KBM-7 (cell line): ENCODE measurements around the gene ARPP21.

Experiments used
- DNase-seq: peaks from one replicate; pipeline ENCODE4 v3.0.0-alpha.2; 2015
- in situ Hi-C: fragments of 300-500 bp; cut with MboI; formaldehyde crosslinking; loops from 2 replicates; pipeline ENCODE4 v1.14.3; 2020; ENCODE audit warnings: low sequenced_read_pairs, low pct_unique_long_range_greater_than_20kb, mixed read lengths

The ARPP21 gene

DNA sequence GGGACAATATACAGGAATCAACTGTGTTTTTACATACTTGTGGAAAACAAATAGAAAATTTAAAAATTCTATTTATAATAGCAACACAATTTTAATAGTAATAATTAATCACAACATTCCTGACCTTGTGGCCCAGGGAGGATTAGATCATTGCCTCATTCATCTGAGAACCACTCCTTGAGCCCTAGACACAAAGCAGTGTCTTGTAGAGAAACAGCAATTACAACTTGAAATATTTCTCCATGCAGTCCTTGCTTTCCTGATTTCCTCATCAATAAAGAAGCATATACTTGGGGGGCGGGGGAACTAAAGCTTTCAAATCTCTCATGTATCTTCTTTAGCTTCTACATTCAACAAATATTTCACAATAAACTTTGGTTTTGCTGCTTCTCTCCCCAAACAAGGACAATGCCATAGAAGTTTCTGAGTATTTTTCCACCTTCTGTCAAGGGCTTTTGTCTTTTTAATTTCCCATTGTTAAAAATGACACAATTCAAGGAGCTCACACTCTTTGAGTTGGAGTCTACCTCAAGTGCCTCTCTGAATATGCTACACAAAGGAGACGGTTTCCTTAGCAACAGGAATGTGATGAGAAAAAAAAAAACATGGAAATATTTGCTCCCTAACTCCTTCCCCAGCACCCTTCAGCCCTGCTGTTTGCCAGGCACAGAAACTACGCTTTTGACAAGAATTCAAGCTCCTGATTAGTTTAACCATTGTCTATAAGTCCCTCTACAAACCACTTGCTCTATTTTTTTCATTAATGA is 118.8 kb downstream of the ARPP21 start:
- in situ Hi-C loops: no loop called here
- DNase-seq: no peak

DNA sequence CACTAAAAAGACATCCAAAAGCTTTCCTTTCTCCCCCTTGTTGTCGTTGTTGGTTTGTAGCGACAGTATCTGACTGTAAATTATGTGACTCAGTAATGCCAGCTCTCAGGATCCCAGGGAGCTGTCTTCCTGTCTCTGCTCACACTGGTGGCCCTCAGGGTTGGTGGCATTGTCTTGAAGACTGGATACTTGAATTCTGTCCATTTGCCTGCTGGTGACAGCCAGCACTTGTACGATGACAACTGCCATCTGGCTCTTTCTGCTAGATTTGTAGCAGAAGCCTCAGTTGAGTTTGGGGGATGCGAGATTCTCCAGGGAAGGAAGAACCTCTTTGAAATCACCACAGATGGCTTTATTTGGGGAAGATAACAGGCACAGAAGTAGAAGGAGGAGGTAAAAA is 120.8 kb downstream of the ARPP21 start:
- DNase-seq: no peak
- in situ Hi-C loops: no loop called here

DNA sequence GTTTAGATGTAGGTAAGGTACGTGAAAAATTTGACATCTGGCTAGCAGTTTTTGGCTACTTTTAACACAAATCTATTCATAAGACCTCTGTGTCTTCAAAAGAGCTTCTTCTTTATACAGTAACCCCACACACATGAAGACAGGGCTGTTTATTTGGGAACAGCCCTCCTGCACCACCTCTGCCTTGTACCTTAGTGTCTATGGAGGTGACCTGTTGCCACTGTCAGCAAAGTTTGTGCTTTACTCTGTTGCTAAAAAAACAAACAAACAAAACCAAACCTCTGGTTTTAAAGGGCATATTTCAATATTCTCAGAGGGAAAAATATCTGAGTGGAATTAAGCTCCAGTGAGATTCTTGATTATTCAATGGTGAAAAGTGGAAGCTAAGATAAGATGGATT is 122.0 kb downstream of the ARPP21 start:
- in situ Hi-C loops: no loop called here
- DNase-seq: no peak

DNA sequence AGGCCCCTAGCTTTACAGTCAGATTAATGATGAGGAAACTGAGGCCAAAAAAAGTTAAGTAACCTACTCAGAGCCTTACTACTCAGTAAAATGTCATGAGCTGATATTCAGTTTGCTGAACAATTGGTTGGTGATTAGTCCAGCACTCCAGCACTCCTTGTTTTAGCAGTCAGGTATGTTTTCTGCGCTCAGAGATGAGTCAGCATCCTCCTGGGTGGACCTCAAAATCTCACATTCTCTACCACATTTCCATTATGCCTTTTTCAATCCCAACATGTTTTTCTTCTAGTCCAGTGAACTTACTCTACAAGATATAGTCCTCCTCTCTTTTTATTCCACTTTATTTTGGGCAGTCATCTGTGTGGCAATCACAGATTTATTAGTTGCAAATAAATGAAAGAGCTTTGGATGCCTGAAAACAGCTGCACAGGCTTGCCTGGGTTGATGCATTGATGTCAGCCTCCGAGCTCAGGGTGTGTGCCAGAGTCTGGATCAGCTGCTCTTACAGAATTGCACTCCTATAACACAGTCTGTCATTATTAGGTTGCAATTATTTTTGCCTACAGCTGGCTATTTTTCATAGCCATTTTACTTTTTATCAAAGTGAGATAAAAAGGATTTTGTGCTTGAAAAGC is 133.2 kb downstream of the ARPP21 start:
- in situ Hi-C loops: no loop called here
- DNase-seq: no peak

DNA sequence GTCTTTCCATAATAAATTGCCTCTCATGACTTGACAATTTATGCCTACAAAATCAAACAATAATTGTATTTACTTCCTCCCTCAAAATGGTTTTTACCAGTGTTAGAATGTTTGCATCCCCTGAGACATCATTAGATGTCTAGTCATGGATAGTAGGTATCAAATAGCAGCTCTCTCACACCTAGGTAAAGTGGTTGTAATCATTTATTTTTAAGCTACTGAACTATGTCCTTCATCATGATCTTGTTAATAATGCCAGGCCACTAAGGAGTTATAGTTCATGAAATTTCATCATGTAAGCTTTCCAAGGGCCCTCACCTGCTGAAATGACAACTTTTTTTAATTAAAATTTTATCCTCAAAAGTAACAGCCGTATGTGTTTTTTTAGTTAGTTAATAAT is 134.1 kb downstream of the ARPP21 start:
- in situ Hi-C loops: no loop called here
- no peak for DNase-seq

DNA sequence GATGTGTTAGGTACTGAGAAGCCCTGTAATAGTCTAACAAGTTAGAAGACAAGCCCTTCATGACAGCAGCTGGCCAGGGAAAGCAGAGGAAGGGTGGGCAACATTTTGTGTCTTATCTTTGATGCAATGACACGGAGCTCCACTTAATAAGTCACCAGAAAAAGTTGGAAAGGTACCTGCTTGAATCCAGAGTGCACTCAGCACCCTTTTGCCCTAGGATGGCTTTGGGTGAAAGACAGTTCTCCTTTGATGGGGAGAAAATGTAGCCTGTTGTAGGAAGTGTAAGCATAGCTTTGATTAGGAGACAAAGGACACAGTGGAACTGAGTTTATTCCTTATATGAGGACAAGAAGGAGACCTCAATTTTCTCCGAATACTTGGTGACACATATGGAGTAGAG is 137.0 kb downstream of the ARPP21 start:
- in situ Hi-C loops: no loop called here
- DNase-seq: no peak

DNA sequence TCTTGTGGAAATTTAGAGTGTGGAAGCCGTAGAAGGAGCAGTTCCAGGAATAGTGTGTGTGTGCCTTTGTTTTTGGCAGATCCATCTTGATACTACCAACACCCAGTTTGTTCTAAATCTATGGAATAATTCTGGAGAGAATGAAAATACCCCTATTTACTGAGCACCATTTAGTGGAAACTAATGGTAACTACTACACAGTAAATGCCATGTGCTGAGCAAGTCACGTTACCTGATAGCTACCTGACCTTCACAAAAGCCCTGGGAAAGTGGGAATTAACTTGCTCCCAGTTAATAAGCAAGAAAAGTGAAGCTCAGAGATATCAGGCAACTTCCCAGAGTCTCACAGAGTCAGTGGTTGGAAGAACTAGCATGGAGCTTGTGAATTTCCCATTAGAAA is 137.7 kb downstream of the ARPP21 start:
- no peak for DNase-seq
- in situ Hi-C loops: no loop called here

DNA sequence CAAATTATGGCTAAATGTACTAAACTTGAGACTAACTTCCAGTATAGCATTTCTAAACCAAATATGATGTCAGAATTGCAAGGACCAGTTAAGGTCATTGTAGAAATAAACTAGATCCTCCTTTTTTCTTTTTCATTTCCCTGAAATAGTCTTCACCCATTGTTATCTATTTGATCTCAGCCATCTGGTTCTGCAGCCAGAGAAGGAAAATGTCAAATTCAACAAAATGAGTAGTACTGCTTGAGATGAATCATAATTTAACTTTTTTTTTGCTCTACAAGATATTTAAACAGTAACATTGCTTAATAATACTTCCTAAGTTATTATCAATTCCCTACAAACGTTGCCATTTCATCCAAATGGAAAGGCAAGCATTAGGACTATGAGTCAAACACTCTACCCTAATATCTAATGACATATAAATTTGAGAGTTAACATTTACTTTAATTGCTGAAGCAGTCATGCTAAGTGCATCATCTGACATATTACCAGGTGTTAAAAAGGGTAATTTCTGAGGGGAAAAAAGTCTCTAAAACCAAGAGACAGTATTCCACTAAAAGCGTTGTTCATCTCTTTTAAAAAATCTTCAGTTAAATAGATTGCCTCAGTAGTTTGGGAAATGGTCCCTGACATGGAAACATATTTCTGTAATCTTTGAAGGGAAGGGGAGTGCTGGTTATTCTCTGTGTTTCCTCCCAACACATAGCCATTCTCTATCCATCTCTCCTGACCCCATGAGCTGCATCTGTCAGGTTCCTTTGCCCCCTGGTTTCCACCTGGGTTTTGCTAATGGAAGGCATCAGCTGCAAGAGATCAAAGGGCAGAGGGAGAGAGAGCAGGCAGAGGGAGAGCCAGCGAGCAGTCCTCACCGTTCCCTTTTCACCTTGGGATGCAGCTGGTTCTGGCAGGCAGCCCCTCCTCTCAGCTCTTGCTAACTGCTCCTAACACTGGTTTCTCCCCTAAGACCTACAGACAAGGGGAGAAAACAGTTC is 138.5 kb downstream of the ARPP21 start:
- in situ Hi-C loops: no loop called here
- no peak for DNase-seq

DNA sequence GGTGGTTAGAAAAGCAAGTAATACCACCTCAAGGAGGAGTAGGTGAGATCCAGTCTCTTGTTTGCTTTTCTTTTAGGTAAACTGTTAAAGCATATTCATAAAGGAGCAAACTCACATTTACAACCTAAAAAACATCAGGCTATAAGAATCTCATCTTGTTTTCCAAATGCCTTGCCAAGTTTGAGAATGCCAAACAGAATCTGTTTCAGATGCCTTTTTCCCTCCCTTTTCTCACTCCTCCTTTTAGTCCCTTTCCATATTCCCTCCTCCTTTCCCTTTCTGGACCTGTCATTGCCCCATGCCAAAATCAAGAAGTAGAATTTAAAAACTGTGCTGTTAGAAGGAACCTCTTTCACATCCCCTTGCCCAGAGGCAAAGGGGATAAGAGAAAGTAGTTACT is 140.3 kb downstream of the ARPP21 start:
- in situ Hi-C loops: no loop called here
- no peak for DNase-seq

DNA sequence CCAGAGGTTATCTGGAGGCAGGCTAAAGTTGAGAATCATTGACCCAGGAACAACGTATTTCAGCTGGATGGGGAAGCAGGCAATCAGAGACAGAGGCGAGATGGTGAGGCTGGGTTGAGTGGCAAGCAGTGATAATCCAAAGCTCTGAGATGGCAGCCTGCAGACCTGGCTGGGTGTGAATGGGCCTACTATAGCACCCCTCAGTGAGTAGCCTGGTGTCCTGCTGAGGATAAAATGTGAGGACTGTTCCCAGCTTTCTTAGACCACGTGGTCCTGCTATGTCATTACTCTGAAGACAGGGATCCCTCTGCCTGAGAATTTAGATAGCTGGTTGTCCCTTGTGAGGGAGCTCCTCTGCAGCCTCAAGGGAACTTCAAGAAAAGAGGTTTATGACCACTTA is 141.5 kb downstream of the ARPP21 start:
- no peak for DNase-seq
- in situ Hi-C loops: no loop called here

DNA sequence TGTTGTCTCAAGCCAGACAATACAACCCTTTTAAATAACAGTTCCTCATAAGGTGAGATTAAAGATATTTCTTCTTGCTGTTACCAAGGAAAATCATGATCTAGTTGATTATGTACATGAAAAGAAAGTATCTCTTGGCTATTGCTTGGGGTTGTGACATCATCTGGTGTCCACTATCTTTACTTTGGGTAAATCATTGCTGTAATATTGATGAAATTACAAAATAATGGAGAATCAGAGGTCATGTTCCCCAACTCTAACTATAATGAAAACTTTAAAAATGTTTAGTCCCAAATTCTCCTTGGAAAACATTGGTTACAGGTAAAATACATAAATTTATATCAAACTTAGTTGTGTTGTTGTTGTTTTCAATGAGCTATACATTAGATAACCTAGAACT is 142.2 kb downstream of the ARPP21 start:
- in situ Hi-C loops: no loop called here
- no peak for DNase-seq

DNA sequence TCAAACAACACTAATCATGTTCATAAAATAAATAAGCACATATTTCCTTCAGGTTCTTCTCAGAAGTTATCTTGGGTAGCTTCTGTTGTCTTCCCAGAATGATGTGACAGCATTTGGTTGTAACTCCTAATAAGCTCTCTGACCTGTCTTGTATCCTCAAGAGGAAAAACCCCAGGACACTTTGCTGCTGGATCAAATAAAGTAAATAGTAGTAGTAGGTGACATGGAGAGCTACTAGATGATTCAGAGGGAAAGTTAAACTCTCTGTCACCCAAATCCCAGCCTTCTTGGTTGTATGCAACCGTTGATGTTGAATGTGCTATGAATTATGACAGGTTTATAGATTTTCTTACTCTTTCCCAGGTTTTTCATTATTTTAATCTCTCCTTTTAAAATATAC is 143.0 kb downstream of the ARPP21 start:
- in situ Hi-C loops: no loop called here
- no peak for DNase-seq

DNA sequence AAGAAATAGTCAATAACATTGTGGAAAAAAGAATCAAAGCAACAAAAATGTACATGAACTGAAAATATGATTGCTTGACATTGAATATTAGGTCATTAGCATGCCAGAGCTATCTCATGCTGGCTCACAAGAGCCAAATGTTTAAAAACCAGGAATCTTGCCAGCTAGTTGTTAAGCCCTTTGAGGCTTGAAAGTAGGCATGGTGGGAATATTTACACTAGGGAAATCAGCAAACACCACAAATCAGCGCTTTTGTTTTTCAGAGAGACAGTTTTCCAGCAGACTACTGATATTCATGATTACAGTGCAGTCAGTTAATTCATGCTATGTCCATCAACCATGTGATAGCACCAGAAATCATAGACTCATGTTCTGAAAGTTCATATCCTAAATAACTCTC is 144.8 kb downstream of the ARPP21 start:
- in situ Hi-C loops: no loop called here

DNA sequence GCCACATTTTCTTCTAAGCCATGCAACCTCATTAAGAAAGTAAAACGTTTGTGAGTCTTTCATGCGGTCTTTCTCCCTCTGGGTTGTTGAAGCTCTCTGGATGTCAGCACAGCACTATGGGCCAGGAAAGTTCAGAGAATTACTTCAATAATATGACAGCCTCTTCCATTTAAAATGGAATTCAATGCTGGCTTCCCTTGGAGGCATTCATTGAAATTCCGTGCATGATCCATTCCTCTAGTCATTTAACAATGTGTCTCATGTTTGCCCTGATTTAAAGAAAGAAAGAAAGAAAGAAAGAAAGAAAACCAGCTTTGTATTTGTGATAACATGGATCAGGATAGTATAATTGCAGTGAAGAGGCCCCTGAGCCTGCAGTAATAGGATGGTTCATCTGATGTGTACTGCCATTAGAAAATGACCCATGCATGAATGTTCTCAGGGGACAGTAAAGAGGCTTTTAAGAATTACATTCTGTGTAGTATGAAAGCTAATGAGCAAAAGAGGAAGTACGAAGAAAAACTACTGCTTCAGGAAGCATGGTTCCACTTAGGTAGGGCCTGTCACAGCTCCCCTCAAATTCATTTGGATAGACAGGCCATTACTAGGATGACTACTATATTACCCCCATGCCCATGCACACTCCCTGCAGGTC is 146.0 kb downstream of the ARPP21 start:
- in situ Hi-C loops: no loop called here
- peak; percentile 1 for DNase-seq

More for the DNA sequence above, 144.8 kb downstream of the ARPP21 start:
- DNase-seq: no peak

DNA sequence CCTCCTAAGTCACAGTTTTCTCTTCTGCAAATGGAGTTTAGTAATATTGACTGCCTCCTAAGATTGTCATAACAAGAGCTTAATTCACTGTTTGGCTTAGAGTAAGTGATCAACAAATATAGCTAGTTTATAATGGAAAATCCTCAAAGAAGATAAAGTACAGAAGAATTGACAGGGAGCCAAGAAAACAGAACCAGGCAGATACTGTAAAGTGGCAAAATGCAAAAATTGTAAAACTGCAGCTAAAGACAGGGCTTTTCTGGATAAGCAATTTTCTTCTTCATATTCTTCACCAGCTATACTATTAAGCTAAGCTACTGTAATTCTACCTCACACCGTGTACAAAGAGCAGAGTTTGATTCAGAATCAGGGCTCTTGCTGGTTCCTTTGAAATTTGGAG is 148.6 kb downstream of the ARPP21 start:
- in situ Hi-C loops: no loop called here
- DNase-seq: no peak

DNA sequence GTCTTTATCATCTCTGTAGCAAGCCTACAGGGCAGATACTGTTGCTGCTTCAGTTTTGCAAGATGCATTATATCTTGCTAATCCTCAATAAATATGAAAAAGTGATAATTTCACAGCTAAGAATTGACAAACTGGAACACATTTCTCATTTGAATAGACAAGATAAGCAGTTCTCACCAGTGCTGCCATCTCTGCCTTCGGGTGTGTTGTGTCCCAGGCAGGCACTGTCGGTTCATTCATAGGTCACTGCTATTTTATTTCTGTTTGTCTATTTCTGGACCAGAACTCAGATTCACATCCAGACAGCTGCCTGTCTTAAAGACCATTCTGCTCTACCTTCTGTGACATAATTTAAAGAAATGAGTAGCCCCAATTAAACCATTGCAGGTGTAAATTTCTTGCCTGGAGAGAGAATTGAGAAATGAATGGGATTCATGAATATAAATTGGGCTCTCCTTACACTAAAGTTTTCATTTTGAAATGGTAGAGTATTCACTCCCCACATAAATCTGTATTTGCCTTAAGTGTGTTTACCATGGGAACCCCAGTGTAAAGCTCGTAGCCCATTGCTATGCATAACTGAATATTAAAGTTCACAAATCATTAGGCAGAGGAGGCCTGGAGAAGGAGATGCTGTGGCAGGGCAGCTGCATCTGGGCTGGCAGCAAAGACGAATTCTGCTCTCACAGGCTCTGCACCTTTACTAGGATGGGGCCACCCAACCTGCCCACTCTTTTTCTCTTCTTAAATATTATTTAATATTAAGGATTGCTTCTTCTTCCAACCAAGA is 149.9 kb downstream of the ARPP21 start:
- in situ Hi-C loops: no loop called here
- no peak for DNase-seq

DNA sequence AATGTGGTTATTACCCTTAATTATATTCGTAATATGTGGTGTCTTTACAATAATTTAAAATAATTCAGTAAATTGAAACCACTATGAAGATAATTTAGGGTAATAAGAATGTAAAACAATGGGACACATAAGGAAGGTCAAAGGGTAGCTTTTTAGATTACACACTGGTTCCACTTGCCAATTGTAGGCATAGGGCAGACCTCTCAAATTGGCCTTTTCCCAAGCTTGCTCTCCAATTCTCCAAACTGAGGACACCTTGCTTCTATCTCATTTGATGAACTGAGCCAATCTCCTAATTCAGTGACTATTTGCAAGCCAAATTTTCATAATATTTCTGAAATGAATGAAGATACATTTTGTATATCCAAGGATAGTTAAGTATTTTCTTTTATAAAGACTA is 151.4 kb downstream of the ARPP21 start:
- DNase-seq: no peak
- in situ Hi-C loops: no loop called here

DNA sequence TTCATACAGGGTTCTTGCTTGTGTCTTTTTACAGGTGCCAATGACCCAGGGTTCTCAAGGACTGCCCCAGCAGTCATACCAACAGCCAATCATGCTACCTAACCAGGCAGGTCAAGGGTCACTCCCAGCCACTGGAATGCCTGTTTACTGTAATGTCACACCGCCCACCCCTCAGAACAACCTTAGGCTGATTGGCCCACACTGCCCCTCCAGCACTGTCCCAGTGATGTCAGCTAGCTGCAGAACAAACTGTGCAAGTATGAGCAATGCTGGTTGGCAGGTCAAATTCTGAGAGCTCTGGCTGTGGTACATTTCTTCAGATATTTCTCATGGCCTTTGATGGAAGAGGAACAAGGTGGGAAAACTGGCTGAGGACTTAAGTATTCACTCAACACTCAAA is 154.3 kb downstream of the ARPP21 start:
- no peak for DNase-seq
- in situ Hi-C loops: no loop called here

DNA sequence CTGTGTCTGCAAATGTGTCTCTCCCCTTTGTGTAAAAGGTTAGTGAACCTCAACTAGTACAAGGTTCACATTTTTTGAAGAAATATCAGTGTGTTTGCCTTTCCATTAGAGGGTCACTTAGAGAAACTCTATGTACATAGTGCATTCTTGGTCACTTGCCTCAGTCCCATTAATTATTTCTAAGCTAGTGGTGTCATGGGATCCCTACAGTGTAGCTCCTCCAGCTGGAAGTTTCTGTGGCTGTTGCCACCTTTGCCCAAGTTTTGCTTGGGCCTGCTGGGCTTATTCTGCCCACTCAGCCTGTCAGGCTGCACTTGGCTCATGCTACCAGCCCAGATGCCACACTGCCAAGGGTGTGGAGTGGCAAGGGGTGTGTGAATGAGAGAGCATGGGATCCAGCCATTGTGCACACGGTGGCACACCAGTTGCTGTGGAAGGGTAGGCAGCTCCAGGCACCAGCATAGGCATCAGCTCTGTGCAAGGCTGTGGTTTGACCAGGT is 161.7 kb downstream of the ARPP21 start:
- DNase-seq: no peak
- in situ Hi-C loops: no loop called here
